ENCODE data around the gene PDE4B.
"Not testable (repeated sequence)": the region's sequence is repeated elsewhere in the genome, so short reads cannot be mapped to it uniquely, and the experiment has no call there.

PDE4B gene

GRCh38 chr1:66069976-66070876, 277.5 kb downstream of the PDE4B start:
- DNase-seq, result no peak

DNA sequence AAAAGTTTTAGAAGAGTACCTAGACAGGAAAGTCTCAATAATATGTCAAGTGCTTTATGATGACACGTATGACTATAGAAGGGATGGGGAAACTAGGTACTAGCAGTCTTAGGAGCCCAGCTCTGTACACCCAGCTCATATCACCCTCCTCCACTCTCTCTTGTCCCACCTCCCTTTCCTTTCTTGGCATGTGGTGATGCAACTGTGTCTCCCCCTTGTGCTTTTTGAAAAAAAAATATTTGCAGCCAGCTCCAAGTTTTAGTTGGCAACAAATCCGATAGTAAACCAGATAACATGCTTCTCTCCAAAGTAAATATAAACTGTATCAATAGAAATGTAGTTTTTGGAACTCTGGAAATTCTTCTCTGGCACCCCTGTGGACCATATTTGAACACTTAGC, 280.7 kb downstream of the PDE4B start:
- no peak for DNase-seq

- no peak for DNase-seq
Measured at GRCh38 chr1:66074147-66074546, 281.5 kb downstream of the PDE4B start.

DNA sequence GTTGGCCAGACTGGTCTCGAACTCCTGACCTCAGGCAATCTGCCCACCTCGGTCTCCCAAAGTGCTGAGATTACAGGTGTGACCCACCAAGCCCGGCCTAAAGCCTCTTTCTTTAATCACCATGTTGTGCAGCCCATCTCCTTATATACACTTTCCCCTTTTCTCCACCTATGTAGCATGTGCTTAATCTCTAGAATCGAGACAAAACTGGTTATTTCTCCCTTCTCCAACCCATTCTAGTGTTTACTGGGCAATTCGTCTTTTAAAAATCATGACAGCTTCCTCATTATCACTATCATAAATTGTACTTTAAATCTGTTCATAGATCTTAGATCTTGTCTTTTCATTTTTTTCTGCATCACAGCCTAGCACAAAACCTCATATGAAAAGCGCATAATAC, 285.7 kb downstream of the PDE4B start:
- DNase-seq, result no peak

DNA sequence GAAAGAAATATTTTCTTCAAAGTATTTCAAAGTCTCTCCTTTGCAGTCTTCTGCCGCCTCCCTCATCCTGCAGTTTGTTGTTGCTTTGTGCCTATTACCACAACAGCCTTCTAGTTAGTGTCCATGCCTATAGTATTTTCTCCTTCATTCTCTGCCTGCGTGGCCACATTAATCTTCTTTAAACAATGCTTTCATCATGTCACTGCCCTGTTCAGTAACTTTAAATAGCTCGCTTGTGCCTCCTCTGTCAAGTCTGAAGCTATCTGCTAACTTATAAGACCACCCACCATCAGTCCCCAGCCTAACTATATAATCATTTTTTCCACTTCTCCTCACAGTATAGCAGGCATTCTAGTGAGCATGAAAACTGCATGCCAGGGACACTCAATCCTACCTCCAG, 290.3 kb downstream of the PDE4B start:
- DNase-seq, result no peak

- DNase-seq, result no peak
Measured at GRCh38 chr1:66084442-66084841, 291.7 kb downstream of the PDE4B start.

DNA sequence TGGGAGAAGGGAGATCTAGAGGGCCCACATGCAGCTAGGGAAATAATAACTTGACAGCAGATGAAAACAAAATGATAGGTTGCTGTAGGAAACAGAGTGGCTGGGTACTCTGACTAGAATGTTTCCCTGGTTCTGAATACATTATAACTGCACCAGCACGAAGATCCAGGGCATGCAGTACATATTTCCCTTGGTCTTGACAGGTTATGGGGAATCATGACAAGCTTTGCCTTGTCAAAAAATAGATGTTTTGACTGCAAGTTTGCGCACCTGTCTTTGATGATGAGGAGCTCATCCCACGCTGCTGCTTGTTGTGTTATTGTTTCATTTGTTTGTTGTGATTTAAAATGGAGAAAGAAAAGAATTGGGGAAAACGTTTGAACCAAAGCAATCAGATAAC, 292.9 kb downstream of the PDE4B start:
- DNase-seq, result no peak

DNA sequence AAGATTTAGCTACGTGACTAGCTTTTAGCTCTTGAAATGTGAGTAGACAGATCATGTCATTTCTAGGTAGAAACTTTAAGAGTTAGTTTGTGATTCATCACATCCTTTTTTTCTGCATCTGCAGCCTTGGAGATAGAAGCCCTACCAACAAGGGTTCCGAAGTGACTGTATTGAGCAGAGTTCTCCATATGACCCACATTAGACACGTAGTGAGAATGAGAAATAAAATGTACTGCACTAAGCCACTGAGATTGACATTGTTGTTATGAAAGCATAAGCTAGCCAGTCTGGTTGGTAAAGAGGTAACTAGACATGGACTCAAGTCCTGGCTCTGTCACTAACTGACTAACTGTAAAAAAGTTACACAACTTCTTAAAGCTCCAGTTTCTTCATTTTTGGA, 296.1 kb downstream of the PDE4B start:
- DNase-seq, result no peak

GRCh38 chr1:66090859-66091457, 298.3 kb downstream of the PDE4B start:
- peak; percentile 12 for DNase-seq

DNA sequence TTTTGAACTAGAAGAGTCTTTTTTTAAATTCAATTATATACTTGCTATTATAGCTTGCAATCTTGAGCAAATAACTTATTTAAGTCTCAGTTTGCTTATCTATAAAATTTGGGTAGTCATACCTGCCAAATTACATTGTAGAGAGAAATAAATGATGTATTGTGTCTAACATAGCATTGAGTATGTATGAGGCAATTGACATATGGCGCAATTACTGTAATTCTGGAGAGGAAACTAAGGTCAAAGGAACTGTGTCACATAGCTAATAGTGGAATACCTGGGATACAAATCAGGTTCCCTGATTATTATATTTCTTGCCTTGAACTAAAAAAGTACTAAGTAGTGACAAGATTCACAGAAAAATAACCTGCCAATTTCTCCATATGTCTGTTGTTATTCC, 302.5 kb downstream of the PDE4B start:
- no peak for DNase-seq

DNA sequence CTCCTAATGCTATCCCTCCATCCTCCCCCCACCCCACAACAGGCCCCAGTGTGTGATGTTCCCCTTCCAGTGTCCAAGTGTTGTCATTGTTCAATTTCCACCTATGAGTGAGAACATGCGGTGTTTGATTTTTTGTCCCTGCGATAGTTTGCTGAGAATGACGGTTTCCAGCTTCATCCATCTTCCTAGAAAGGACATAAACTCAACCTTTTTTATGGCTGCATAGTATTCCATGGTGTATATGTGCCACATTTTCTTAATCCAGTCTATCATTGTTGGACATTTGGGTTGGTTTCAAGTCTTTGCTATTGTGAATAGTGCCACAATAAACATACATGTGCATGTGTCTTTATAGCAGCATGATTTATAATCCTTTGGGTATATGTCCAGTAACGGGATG, 308.3 kb downstream of the PDE4B start:
- DNase-seq, result not testable (repeated sequence)

DNA sequence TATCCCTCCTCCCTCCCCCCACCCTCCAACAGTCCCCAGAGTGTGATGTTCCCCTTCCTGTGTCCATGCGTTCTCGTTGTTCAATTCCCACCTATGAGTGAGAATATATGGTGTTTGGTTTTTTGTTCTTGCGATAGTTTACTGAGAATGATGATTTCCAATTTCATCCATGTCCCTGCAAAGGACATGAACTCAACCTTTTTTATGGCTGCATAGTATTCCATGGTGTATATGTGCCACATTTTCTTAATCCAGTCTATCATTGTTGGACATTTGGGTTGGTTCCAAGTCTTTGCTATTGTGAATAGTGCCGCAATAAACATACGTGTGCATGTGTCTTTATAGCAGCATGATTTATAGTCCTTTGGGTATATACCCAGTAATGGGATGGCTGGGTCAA, 311.4 kb downstream of the PDE4B start:
- DNase-seq, result not testable (repeated sequence)

- no peak for DNase-seq
Measured at GRCh38 chr1:66108624-66109023, 315.9 kb downstream of the PDE4B start.

DNA sequence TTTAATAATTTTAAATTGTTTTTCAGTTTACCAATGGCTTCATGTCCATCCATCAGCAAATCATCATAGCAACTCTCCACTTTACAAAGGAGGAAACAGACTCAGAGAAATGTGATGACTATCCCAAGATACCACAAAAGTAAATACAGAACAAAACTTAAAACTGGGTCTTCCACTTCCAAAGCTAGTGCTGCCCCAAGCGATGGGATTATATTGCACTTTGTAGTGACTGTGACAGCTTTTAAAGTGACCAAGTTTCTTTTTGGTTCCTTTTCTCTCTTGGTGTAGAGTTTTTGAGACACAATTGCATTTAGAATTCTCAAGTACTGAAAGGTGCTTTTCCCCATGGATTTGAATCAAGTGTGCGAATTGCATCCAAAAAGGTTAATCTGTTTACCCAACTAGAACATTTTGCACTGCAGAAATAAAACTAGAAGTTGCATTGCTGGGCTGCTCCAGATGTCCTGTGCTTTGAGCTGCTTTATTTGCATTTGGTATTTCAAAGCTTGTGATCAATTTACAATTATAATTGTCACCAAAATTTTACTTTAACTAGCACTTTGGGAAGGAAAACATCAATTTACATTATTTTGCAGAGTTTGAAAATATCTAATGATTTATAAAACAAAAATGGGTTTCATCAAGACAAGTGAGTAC, 320.2 kb downstream of the PDE4B start:
- no peak for DNase-seq

- DNase-seq, result no peak
Measured at GRCh38 chr1:66119148-66119547, 326.5 kb downstream of the PDE4B start.

GRCh38 chr1:66124670-66125069, 332.0 kb downstream of the PDE4B start:
- no peak for DNase-seq

GRCh38 chr1:66128641-66129040, 335.9 kb downstream of the PDE4B start:
- DNase-seq, result not testable (repeated sequence)

DNA sequence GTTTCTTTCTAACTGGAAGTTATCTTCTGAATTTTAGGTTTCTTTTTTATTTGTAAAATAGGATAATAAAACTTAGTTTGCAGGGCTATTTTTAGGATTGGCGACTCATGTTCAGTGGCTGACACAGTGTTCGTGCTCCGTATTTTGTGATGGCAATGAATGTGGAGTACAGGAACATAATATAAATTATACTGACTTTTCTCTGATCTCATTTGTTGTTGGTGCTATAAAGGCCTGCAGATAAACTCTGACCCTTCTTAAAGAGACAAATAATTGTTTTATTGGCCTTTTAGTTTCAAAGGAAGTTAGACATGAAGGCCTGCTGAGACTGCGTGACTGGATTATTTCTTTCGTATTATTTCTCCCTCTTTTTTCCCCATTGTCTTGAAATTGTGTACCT, 339.6 kb downstream of the PDE4B start:
- no peak for DNase-seq

GRCh38 chr1:66134004-66134403, 341.3 kb downstream of the PDE4B start:
- no peak for DNase-seq

GRCh38 chr1:66135161-66135560, 342.5 kb downstream of the PDE4B start:
- no peak for DNase-seq

DNA sequence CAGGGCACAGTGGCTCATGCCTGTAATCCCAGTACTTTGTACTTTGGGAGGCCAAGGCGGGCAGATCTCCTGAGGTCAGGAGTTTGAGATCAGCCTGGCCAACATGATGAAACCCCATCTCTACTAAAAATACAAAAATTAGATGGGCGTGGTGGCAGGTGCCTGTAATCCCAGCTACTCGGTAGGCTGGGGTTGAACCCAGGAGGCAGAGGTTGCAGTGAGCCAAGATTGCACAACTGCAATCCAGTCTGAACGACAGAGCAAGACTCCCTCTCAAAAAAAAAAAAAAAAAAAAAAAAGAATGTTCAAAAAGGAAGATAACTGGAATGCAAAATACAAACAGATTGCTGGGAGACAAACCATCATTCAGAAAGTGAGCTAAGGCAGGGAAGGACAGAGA, 343.7 kb downstream of the PDE4B start:
- DNase-seq, result not testable (repeated sequence)

DNA sequence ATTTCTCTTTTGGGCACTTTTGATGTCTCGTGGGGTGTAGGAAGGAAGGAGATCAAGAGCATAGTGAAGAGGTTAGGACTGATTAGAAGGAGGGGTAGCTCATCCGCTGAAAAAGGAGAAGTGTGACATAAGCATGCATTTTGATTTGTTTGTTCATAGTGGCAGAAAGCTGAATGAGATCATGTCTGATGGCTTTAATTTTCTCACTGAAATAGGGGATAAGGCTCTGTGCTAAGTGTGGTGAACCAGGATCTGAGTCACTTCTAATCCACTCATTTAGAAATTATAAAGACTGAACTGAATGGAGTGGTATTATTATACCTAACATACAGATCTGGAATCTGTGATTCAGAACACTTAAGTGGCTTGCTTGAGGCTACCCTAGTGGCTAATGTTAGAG, 344.5 kb downstream of the PDE4B start:
- DNase-seq, result no peak

- DNase-seq, result no peak
Measured at GRCh38 chr1:66138613-66139012, 345.9 kb downstream of the PDE4B start.

DNA sequence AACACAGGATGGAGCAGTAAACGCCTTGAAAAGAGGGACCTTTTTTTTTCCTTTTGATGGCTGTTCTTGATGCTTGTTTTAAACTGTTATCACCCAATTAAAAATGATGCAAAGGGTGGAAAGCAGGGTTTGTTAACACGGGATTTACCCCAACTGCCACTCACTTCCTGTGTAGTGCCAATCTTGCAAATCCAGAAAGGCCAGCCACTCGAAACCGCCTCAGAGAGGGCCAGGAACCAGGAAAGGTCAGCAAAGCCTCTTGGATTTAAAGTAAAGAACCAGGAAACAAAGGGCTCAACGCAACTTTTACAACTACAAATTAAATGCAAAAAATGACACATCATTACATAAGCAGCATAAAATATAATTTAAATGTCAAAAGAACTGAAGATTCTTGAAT, 347.4 kb downstream of the PDE4B start:
- DNase-seq, result no peak
